DND-41 (cell line): Measurements from ENCODE around the gene UEVLD.
A peak's percentile ranks its signal among the peaks of the same experiment; 100 is the strongest.

ENCODE experiments used
- ATAC-seq: fragments of 200-7000 bp; cut with Tn5 transposase; 3 replicates; pipeline ENCODE4 v1.9.1; 2021; ENCODE audit warnings: low read depth; ENCODE audit not compliant: insufficient read depth
- DNase-seq: peaks from one replicate; pipeline ENCODE4 v3.0.0-alpha.2; 2020
- H2AFZ ChIP-seq: 2 replicates; pipeline ENCODE4 v1.6.0; 2012; ENCODE audit warnings: low read depth, low read length
- H3K27ac ChIP-seq: 2 replicates; pipeline ENCODE4 v1.5.1; 2012; ENCODE audit warnings: low read length, inconsistent platforms
- H3K27me3 ChIP-seq: fragments of 200-600 bp; sonication (generic); 2 replicates; pipeline ENCODE4 v1.6.0; 2012; ENCODE audit warnings: low read length, mild to moderate bottlenecking, inconsistent platforms; ENCODE audit not compliant: insufficient read depth, poor library complexity
- H3K36me3 ChIP-seq: 2 replicates; pipeline ENCODE4 v1.5.1; 2012; ENCODE audit warnings: low read length, inconsistent platforms; ENCODE audit not compliant: insufficient read depth
- H3K4me1 ChIP-seq: 2 replicates; pipeline ENCODE4 v1.5.1; 2012; ENCODE audit warnings: mild to moderate bottlenecking, low read length; ENCODE audit not compliant: insufficient read depth
- H3K4me2 ChIP-seq: 2 replicates; pipeline ENCODE4 v1.6.0; 2012; ENCODE audit warnings: mild to moderate bottlenecking, moderate library complexity, low read length, inconsistent platforms; ENCODE audit not compliant: insufficient read depth
- H3K4me3 ChIP-seq, 2 experiments: fragments of 200-600 bp in 1 of 2; shearing (Covaris generic) in 1 of 2; 2 replicates each; pipeline ENCODE4 v1.5.1; 2012 to 2016; ENCODE audit warnings: inconsistent platforms in 2 of 2, low read length in 2 of 2, mild to moderate bottlenecking in 2 of 2, low read depth in 1 of 2, moderate library complexity in 1 of 2
- H3K79me2 ChIP-seq: 2 replicates; pipeline ENCODE4 v1.6.0; 2012; ENCODE audit warnings: low read length, inconsistent platforms; ENCODE audit not compliant: insufficient read depth
- H3K9ac ChIP-seq: 2 replicates; pipeline ENCODE4 v1.6.0; 2012; ENCODE audit warnings: low read depth, mild to moderate bottlenecking, inconsistent platforms, low read length, moderate library complexity
- H3K9me3 ChIP-seq: 2 replicates; pipeline ENCODE4 v1.5.1; 2012; ENCODE audit warnings: low read length, moderate library complexity, mild to moderate bottlenecking, inconsistent platforms; ENCODE audit not compliant: insufficient read depth, severe bottlenecking
- H4K20me1 ChIP-seq: 2 replicates; pipeline ENCODE4 v1.6.0; 2012; ENCODE audit warnings: low read length; ENCODE audit not compliant: insufficient read depth
- EZH2 ChIP-seq: IDR thresholded peaks from 3 replicates; pipeline ENCODE4 v1.6.1; 2012; ENCODE audit warnings: borderline replicate concordance, low read depth, mild to moderate bottlenecking, moderate library complexity, low read length, inconsistent platforms; ENCODE audit not compliant: severe bottlenecking
- TF ChIP-seq, protein P1 (sequence below): IDR thresholded peaks from 2 replicates; pipeline ENCODE4 v1.5.1; 2012; ENCODE audit warnings: borderline replicate concordance, low read length, moderate library complexity, mild to moderate bottlenecking; ENCODE audit not compliant: poor library complexity, severe bottlenecking; ENCODE audit errors: extremely low read depth

UEVLD gene

DNA sequence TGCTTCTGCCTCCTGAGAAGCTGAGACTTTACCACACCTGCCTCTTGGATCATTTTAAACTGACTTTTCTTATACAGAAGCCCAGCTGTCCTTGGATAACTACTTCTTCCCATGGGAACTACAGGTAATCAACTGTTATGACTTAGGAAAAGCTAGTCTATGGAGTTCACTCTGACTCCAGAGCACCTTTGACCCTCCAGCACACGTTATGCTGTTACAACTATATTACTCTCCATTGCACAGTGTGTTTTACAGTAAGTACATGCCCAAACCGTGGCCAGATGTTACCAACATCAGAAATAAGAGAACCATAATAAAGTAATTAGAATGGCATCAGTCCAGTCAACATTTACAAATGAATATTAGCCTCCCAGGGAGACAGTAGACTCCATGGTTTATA, 40.5 kb downstream of the UEVLD start:
- no peak overlapping the region for H3K9ac ChIP-seq
- TF ChIP-seq, protein P1, sequence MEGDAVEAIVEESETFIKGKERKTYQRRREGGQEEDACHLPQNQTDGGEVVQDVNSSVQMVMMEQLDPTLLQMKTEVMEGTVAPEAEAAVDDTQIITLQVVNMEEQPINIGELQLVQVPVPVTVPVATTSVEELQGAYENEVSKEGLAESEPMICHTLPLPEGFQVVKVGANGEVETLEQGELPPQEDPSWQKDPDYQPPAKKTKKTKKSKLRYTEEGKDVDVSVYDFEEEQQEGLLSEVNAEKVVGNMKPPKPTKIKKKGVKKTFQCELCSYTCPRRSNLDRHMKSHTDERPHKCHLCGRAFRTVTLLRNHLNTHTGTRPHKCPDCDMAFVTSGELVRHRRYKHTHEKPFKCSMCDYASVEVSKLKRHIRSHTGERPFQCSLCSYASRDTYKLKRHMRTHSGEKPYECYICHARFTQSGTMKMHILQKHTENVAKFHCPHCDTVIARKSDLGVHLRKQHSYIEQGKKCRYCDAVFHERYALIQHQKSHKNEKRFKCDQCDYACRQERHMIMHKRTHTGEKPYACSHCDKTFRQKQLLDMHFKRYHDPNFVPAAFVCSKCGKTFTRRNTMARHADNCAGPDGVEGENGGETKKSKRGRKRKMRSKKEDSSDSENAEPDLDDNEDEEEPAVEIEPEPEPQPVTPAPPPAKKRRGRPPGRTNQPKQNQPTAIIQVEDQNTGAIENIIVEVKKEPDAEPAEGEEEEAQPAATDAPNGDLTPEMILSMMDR = no peak
- no peak for TF ChIP-seq EZH2
- H4K20me1 ChIP-seq = no peaks in the 10 kb centered on the region
- DNase-seq = no peak
- no peaks in the 10 kb centered on the region for H3K9me3 ChIP-seq
- H3K4me1 ChIP-seq = no peaks in the 10 kb centered on the region
- H2AFZ ChIP-seq = no peak overlapping the region
- H3K27ac ChIP-seq = no peak overlapping the region
- H3K4me2 ChIP-seq = no peak overlapping the region
- H3K36me3 ChIP-seq = peaks cover 10% of the 10 kb centered on the region; the same call in 1 of the 2 replicates
- H3K79me2 ChIP-seq = no peaks in the 10 kb centered on the region
- H3K27me3 ChIP-seq = no peaks in the 10 kb centered on the region
- ATAC-seq = no peak
- no peak overlapping the region for H3K4me3 ChIP-seq

DNA sequence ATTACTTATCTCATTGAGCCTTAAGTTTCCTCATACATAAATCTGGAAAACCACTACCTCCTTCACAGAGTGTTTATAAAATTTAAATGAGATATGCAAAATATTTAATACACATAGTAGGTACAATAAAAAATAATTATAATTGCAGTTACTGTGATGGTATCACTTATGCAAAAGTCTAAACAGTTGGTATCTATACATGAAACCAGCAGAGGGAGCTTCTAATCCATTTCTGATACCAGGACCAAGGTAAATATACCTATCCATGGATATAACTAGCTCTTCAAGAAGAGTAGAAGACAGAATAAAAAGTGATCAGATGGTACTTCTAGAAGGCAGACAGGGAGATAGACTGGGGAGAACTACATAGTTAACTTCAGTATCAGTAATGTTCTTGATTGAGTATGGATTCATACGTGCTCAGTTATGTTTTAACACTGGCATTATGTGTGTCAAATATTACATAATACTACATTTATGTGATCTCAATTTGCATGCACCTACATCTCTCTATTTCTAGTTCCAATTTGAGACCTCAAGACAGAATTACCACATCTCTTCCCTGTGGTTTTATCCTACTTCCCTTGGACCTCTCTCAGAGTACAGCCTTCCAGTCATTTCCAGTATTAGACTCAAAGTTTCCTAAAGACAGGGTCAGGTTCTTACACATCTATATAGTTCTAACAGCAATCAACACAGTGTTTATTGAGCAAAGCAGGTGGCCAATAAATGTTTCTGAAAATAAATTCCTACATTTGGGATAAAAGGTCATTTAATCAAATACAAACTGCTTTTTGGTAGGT, 48.1 kb downstream of the UEVLD start:
- Histone ChIP-seq H3K4me2 (no peak overlapping the region), H3K9ac (no peak overlapping the region), H3K27ac (no peak overlapping the region), H3K36me3 (peaks cover 9% of the 10 kb centered on the region; the same call in 1 of the 2 replicates), H4K20me1 (no peaks in the 10 kb centered on the region), H2AFZ (no peak overlapping the region), H3K4me1 (no peaks in the 10 kb centered on the region), H3K9me3 (no peaks in the 10 kb centered on the region), H3K79me2 (no peaks in the 10 kb centered on the region), H3K27me3 (no peaks in the 10 kb centered on the region), H3K4me3 (no peak overlapping the region)
- ATAC-seq (peak; percentile 77; the same call in 2 of the 3 replicates), DNase-seq (no peak)
- TF ChIP-seq EZH2 = no peak
- TF ChIP-seq, protein P1 = peak; percentile 66

DNA sequence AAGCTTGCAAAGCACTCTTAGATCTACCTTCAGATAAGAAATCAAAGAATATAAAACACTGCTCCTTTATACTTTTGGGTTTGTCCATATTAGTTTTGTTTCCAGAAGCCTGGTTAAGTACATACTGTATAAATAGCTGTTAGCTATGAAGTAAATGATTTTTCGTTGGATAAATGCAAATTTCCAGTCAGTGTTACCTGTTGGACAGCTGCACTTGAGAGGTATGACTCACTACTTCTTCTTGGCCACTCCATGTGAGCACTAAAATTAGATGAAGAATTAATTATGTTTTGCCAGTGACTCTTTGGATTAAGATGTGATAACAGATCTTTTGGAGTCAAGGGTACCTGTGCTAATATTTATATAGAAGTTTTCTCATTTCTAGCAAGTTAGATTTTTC, 52.3 kb downstream of the UEVLD start:
- no peaks in the 10 kb centered on the region for H3K27me3 ChIP-seq
- no peak overlapping the region for H3K9ac ChIP-seq
- no peak for TF ChIP-seq EZH2
- TF ChIP-seq, protein P1 = no peak
- H3K4me2 ChIP-seq = no peak overlapping the region
- no peaks in the 10 kb centered on the region for H3K79me2 ChIP-seq
- no peak overlapping the region for H2AFZ ChIP-seq
- peaks cover 4% of the 10 kb centered on the region; the same call in 1 of the 2 replicates for H3K36me3 ChIP-seq
- no peak for DNase-seq
- no peaks in the 10 kb centered on the region for H3K9me3 ChIP-seq
- H3K27ac ChIP-seq = no peak overlapping the region
- no peak for ATAC-seq
- no peaks in the 10 kb centered on the region for H3K4me1 ChIP-seq
- H3K4me3 ChIP-seq = no peak overlapping the region
- no peaks in the 10 kb centered on the region for H4K20me1 ChIP-seq
